ENCODE results near the gene MEGF6.

MEGF6 gene

DNA sequence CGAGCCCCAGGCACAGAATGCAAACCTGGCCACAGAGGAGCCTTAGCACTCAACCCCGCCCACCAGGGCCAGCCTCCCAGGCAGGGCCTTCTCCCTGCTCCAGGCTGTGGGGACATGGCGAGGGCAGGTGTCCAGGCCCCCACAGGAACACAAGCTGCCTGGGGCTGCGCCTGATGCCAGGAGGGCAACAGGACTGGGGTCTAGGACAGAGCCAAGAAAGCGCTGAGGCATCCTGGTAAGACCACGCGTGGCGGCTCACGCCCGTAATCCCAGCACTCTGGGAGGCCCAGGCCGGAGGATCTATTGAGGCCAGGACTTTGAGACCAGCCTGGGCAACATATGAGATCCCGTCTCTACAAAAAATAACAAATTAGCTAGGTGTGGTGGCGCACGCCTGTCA is 59.1 kb downstream of the MEGF6 start:
- DNase-seq = no peak

DNA sequence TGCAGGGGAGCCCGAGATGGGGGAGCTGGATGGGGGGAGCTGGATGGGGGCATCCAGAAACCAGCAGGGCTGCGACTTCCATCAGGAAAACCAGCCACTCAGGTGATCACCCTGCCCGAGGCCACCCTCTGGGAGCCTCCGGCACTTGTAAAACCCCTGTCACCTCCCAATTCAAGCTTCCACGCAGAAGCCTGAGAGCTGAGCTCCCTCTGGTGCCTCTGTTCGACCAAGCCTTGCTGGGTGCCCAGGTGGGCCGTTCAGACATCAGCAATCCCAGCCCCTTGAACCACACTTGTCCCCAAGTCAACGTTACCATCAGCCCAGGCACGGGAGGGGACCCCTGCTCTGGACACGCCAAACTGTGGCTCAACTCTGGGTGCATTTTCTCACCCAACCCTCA is 59.6 kb downstream of the MEGF6 start:
- no peak for DNase-seq

DNA sequence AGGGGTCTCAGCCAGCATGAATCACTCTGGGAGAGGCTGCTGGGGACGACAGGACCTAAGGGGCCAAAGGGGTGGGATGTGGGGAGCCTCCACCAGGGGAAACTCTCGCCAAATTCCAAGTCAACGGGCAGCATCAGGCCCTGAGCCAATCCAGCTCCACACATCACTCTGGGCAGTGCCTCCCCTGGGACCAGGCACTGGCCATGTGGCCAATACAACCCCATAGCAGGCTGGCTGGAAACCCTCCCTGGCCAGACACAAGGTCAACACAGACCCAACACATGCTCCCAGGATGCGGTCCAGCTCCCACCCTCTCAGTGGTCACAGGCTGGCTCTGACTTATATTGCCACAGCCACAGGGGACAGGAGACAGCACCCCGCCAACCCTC is 60.0 kb downstream of the MEGF6 start:
- DNase-seq = peak; percentile 30

DNA sequence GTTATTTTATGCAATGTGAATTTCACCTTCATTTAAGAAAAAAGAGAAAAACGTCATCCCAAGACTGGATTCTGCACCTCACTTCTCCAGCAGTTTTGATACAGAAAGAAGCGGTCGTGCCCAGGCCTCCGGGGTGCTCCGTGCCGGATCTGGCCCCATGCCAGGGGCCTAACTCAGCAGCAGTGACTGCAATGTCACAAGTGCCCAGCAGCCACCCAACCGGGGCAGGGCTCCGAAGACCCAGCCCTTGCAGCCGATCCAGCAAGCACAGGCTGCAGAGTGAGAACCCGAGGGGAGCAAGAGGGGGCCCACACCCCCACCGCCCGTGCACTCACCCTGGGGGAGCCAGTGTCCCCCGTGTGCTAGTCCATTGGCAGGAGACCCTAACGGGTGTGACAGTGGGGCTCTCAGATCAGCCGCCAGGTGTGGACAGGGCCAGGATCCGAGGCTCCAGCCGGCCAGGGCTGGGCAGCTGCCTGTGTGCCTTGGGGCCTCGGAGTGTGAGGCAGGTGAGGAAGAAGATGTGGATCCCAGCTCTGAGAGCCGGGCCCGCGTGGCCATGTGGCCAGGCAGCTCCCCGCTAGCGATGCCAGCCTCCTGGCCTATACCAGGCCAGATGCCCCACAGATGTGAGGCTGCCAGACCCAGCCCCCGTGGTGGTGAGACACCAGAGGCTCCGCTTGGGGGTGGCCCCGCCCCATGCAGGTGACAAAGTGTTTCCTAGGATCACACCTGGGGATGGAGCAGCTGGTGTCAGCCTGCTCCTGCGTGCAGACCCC is 60.6 kb downstream of the MEGF6 start:
- DNase-seq = no peak

DNA sequence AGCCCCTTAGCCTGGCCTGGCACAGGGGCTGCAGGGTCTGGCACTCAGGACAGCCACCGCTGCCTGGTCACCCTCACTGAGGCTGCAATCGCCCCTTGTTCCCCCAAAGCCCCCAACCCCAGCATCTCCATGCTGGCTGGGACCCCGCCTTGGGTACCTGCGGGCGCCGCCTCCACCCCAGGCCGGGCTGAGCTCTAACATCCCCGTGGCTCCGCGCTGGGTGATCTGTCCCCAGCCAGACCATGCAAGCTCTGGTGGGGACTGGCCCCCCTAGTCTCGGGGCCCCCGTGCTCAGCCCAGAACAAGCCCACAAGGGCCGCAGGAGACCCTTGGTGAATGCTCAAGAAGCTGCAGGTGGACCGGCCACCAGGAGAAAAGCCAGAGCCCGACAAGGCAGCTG is 62.4 kb downstream of the MEGF6 start:
- no peak for DNase-seq

DNA sequence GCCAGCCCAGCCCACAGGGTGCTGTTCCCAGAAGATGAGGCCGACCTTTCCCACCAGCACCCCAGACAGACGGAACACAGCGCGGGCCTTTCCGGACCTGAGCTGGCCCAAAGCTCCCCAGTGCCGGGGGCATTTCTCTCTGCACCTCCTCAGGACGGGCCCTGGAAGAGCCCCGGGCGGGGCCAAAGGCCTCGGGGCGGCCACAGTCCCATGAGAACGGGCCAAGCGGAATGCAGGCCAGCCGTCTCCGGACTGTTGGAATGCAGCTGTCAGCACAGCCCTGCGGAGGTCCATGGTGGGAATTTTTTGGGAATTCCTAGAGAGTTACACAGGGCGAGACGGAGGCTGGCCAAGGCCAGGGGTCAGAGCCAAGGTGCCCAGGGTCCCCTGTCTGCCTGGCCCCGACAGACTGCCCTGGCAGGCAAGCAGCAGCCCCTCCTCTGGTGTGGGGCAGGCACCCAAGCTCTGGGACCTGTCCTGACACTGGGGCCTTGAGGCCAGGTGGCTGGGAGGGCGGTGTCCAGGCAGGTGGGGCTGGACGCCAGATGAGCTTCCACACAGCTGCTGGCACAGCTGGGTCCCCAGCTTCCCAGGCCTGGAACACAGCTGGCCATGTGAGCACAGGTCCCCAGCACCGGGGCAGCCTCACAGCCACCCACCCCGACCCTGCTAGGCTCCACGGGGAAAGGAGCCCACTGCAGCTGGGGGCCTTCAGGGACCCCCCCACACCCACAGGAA is 63.0 kb downstream of the MEGF6 start:
- DNase-seq = peak; percentile 87

DNA sequence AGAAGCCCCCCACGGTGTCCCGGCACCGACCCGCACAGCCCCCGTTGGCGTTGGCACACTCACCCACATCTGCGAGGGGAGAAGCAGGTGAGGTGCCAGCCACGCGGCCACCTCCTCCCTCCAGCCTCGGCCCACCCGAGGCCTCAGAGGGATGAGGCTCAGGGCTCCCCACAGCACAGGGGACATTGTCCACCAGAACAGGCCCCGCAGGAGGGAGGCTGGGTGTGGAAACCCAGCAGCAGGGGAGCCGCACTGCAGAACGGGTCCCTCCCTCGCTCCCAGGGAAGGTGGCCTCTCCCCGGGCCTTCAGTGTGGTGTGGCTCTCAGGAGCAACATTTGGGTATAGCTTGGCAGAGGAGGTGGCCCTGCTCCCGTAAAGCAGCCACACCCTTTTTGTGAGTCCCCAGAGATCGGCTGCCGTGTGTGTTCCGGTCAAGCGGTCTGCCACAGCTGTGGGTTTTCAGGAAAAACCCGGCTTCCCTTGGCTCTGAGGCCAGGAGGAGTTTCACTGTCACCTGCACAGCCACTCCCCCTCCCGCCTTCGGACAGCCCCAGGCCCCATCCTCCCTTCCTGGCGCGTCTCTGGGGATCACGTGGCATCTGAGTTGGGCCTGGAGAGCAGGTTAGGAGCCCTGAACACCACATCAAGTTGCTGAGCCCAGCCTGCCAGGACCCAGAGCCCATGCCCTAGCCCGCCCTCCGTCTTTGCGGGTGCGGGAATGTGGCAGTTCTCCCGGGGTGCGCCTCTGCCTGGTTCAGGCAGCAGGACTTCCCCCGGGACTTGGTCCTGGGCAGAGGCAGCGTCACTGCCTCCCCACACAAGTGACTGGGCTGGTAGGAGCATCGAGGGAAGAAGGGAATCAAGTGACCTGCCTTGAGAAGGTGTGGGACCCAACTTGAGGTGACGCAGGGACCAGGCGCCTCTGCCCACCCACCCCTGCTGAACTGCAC is 64.0 kb downstream of the MEGF6 start:
- DNase-seq = peak; percentile 18

DNA sequence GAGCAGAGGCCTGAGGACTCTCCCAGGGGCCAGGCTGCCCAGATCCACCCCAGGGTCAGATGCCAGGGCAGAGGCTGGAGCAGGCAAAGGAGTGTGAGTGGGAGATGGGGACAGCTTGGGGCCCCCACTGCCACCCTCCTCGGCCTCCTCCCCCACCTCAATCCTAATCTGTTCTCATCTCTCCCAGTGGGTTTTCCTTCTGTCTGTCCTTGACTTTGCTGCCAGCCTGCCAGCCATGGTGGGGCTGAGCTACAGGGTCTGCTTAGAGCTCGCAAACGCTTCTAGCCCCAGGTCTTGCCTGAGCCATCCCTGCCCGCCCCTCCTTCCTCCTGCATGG is 65.3 kb downstream of the MEGF6 start:
- no peak for DNase-seq

DNA sequence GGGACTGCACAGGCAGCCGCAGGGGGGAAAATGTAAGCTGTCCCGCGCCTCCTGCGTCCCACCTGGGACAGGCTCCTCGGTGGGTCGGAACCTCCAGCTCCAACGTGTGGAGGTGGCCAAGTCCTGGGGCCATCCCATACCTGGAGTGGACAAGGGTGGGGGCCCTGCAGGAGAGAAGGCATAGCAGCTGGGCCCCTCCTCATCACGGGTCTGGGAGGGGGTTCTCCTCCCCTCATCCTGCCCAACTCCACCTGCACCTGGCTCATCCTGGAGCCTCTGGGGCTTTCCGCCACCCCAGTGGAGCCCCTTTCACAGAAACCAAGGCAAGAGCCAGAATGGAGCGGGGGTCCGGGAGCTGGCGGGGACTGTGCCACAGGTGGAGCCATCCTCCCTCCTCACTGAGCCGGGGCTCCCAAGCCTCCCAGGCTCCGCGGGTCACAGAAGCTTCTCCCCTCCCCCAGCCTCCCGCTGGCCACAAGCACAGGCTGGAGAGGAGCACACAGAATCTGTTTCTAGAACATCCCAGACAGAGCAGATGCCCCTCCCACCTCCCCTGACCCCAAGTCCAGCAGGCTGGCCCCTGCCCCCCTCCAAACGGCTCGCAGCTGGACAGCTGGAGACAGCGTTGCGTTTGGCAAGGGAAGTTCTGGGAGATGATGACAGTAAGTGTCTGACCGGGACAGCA is 65.8 kb downstream of the MEGF6 start:
- DNase-seq = no peak

DNA sequence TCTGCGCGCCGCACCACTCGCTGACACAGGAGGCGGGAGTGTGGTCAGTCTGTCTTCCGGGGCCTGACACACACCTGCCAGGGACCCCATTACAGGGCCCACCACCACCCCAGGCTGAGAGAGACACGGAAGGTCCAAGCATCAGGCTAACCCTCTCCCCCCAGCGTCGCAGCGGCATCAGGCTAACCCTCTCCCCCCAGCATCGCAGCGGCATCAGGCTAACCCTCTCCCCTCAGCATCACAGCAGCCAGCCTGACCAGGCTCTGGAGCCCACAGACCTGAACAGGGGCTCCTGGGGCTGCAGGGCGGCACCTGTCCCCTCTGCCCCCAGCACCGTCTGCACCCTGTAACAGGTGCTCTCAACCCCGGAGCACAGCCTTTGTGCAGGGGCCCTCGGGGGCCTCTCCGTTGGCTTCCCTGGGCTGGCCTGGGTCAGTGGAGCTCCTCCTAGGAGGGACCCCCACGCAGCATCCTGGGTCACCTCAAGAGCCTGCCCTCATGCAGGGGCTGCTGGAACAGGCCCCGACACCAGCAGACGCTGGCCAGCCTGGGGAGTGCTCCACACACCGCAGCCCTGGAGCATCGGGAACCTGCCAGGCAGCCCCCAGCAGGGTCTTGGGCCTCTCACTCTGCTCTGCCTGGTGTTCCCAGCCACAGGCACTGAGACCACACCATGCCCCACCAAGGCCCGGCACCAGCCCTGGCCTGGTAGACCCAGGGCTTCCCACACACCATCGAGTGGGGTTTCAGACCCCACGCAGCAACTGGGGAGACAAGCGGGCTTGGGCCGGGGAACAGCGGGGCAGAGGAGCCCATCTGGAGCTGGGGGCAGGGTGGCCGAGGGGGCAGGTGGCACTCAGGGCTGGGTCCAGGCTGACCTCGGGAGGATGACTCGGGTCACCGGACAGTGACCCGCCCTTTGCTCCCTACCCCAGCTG is 67.0 kb downstream of the MEGF6 start:
- no peak for DNase-seq

DNA sequence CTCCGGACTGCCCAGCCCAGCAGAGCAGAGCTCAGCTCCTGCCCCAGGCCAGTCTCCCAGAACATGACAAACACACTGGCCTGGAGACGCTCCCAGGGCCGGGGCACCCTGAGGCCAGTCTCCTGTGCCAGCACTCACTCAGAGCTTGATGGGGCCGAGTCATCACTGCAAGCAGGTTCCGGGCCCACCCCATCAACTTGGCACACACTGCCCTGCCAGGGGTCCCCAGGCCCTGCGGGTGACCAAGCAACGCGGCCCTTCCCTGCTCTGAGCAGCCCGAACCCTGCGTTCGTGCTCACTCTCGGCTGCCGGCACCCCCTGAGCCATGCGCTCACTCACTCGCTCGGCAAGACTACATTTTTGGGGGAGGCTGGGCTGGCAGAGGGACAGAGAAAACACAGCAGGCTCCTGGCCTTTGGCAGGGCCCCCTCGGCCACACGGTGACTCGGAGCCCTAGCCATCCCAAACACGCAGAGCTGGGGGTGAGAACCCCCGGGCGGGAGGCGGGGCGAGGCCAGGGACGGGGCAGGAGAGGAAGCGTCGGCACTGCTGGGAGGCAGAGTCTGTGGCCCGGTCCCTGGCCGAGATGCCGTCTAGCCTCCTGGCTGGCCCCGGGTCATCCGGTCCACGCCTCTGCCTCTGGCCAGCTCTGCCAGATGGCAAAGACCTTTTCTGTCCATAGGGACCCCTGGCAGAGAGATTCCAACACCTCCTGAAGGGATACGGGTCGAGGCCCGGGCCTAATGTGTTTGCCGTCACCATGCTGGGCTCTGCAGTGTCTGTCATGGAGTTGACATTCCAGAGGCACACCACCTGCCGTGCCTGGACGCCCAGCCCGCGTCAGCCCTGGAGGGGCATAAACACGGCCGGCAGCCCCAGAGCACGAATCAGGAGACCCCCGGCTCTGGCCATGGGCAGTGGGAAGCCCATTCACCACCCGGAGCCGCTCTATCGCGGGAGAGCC is 68.0 kb downstream of the MEGF6 start:
- DNase-seq = peak; percentile 97

DNA sequence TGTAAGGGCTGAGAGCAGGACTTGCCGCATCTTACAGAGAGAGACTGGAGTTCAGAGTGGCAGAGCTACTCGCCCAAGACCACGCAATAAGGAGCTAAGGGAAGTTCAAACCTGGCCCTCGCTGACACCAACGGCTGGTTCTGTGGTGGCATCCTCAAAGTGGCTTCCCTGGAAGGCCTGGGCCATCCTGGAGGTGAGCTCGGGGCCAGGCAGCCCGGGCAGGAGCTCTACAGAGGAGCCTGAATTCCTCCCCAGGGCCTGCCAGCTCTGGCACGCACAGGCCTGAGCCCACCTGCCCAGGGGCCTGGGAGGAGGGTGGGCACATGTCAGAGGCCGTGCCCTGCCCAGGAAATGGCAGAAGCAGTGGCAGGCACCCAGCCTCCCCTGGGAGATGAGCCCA is 68.6 kb downstream of the MEGF6 start:
- no peak for DNase-seq

DNA sequence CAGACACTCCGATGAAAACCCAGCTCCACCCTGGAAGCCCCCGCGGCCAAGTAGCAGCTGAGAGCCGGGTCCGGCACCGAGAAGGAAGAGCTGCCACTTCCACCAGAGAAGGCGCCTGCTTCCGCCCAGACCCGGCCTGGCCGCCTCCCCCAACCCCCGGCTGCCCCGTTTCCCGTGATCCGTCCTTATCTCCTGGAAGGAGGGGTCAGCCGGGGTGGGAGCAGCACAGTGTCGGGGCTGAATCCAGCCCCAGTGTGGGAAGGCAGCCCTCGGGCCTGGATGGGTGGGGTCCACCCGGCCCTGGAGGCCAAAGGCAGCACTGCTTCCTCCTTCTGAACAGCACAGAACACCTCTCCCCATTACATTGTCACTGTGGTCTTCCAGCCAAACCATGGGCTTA is 69.4 kb downstream of the MEGF6 start:
- peak; percentile 45 for DNase-seq

DNA sequence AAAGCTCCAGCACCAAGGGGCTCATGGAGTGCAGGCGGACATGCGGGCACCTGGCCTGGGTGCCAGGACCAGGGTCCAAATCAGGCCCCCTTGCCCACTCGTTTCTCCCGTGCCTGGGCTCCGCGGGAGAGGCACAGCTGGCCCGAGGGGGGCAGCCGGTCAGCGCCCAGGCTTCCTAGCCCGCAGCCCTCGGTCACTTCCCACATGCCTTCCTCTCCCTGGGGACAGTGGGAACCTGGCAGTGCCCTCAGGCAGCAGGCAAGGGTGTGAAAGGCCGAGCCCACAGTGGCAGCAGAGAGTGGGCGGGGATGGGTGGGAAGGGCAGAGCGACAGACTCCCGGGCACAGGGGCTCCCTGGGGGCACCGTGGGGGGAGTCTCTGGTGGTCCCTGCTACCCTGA is 69.8 kb downstream of the MEGF6 start:
- DNase-seq = no peak

DNA sequence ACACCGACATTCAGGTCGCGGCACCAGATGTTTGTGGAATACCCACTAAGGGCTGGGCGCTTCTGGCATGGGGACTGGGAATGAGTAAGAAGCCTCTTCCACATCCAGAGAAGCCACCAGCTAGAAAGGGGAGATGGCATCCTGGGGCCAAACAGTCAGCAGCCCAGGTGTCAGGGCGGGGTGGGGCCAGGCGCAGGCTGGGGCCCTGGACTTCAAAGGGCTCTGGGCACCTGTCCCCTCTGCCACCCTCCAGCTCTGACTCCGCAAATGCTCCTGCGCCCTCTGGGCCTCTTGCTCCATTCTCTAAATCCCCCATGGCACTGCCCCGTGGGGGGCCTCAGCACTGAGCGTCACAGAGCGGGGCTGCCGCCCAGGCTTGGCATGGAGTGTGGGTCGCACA is 70.4 kb downstream of the MEGF6 start:
- DNase-seq = no peak

DNA sequence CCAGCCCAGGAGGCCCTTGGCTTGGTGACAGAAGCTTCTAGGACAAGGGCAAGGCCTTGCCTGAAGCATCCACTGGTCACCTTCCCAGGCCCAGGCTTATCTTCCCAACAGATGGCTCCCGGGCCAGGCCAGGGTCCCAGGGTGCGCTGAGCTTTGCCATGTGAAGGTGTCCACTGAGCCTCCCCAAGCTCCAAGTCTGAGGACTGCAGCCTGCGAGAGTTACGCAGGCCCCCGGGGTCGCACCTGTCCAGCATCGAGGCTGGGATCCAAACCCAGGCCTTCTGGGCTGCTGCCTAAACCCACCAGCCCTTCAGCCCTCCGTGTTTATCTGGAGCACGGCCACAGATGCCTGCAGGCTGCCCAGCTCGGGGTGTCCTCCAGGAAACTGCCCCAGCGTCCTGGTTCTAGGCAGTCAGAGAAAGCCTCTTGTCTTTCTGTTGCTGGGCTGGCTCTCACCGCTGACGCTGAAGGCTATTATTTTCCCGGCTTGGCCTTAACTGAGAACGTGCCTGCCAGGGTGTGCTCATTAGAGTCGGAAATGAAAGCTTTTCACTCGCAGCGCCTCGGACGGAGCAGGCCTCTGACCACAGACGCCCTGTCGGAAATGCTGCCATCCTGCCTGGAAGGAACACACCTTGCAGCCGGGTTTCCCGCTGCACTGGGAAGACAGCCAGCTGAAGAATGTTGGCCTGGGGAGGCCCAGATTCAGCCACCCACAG is 71.4 kb downstream of the MEGF6 start:
- DNase-seq = no peak

DNA sequence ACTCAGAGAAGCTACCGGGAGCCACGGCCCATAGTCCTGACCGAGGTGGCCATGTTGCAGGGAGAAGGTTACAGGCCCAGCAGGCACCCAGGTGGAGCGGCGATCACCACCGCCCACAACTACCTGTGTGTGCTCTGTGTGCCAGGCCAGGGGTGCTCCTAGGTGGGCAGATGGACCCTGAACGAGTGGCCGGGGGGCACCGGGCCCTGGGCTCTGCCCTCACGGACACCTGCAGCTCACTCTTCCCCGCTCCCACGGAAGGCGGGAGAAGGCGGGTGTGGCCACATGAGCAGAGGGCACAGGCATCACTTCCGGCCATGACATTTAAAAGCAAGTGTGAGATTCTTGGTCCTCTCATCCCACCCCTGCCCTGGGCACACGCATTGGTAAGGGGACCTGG is 73.9 kb downstream of the MEGF6 start:
- DNase-seq = no peak

DNA sequence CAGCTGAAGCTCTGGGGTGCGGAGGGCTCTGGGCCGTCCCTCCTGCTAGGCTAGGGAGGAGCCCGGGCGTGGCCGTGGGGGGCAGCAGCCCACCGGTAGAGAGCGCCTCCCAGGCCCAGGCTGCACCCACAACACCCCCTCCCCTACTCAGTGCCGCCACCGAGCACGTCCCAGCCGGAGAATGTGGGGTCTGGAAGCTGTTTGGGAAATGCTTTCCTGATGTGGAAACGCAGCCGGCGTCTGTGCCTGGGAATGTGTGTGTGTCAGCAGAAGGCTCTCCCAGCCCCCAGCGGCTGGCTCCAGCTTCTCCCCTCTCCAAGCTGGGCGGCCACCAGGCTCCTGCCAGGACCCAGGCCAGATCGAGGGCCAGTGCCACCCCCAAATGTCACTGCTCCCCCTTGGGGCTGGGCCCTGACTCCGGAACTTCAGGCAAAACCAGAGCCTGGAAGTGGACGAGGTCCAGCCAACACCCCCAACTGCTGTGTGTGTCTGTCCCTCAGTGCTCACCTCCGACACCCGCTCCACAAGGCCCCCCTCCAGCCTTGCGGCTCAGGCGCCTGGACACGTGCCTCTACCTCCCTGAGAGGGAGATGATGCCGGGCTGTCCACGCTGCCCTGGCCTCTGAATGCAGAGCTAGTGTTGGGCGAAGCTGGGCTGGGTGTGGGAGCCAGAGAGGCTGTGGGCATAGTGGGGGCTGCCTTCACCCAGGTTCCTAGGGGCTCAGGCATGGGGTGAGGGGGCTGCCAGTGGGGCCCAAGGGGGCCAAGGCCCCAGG is 74.7 kb downstream of the MEGF6 start:
- peak; percentile 42 for DNase-seq

DNA sequence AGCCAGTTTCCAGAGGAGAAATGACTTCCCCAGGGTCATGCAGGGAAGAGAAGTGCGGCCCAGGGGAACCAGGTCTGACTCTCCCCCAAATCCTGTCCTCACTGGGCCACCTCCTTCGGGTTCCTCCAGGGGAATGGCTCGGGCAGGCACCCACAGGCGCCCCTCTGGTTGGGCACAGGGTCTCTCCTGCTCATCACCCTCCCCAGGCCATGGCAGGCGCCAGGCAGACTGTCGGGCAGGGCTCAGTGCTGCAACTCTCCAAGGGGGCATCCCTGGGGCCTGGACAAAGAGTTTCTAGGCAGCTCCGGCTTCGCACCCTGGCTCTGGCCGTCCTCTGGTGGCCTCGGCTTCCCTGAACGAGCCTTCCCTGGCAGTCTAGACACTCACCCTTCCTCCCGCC is 75.6 kb downstream of the MEGF6 start:
- DNase-seq = no peak
